GM10248 (cell line): ENCODE measurements around the gene CD109.
"Not testable (repeated sequence)": the region's sequence is repeated elsewhere in the genome, so short reads cannot be mapped to it uniquely, and the experiment has no call there.

Experiments
- CTCF ChIA-PET: fragments of 300-600 bp; sonication (Branson Sonifier 250); formaldehyde crosslinking; extraction: SDS; loops from one replicate; lab custom pipeline; 2021; ENCODE audit warnings: antibody characterized with exemption; lab: Yijun Ruan, JAX
- POLR2A ChIA-PET: fragments of 350-650 bp; sonication (Branson Sonifier 250); formaldehyde crosslinking; extraction: SDS; loops from one replicate; lab custom pipeline; 2020; ENCODE audit warnings: antibody characterized with exemption; lab: Yijun Ruan, JAX
- DNase-seq: peaks from one replicate; pipeline ENCODE4 v3.0.0; 2012; ENCODE audit errors: extremely low spot score
- CTCF ChIP-seq: IDR thresholded peaks from 2 replicates; pipeline ENCODE4 v1.5.1; 2012; ENCODE audit warnings: mild to moderate bottlenecking, low read depth; ENCODE audit errors: extremely low read depth, missing control alignments, control extremely low read depth

The CD109 gene

GRCh38 chr6:73832313-73832712 lies 136.3 kb downstream of the CD109 start:
- no peak for DNase-seq
- CTCF ChIA-PET: interaction anchor here (0.8 to 1.6 kb wide), 4 partner anchors 22 to 1378 kb away, joined by 3 to 4 read pairs (median 3); no protein-coding TSS in a partner anchor
- no peak for TF ChIP-seq CTCF
- POLR2A ChIA-PET: no interaction called here

- POLR2A ChIA-PET, CTCF ChIA-PET: not testable (repeated sequence)
Measured at GRCh38 chr6:73844696-73845095, 148.7 kb downstream of the CD109 start.

GRCh38 chr6:73851048-73851447 lies 155.0 kb downstream of the CD109 start:
- DNase-seq, CTCF ChIA-PET, POLR2A ChIA-PET: not testable (repeated sequence)

More at GRCh38 chr6:73844696-73845095, 148.7 kb downstream of the CD109 start:
- DNase-seq: not testable (repeated sequence)

GRCh38 chr6:73854998-73855718 lies 159.2 kb downstream of the CD109 start:
- TF ChIP-seq CTCF: peak; percentile 60
- peak; percentile 44 for DNase-seq
- POLR2A ChIA-PET: no interaction called here
- CTCF ChIA-PET: interaction anchor here (0.8 to 4.6 kb wide), 9 partner anchors 13 to 1354 kb away, joined by 3 to 55 read pairs (median 4); partner anchors contain the start of gene COL12A1

- no peak for DNase-seq
- TF ChIP-seq CTCF: no peak
- ChIA-PET CTCF (interaction anchor here (1.2 to 1.7 kb wide), 3 partner anchors 17 to 1352 kb away, joined by 3 to 8 read pairs (median 7); no protein-coding TSS in a partner anchor), POLR2A (no interaction called here)
Measured at GRCh38 chr6:73857341-73857890, 161.4 kb downstream of the CD109 start.

- ChIA-PET POLR2A (no interaction called here), CTCF (interaction anchor here (1.2 to 1.3 kb wide), 2 partner anchors 16 to 1351 kb away, joined by 3 to 8 read pairs; no protein-coding TSS in a partner anchor)
- TF ChIP-seq CTCF: no peak
- no peak for DNase-seq
Measured at GRCh38 chr6:73858376-73858775, 162.4 kb downstream of the CD109 start.

- ChIA-PET POLR2A (no interaction called here), CTCF (interaction anchor here (1.1 kb wide), 1 partner anchor 1344 kb away, joined by 3 read pairs; no protein-coding TSS in a partner anchor)
Measured at GRCh38 chr6:73860303-73860702, 164.3 kb downstream of the CD109 start.

More at GRCh38 chr6:73860303-73860702, 164.3 kb downstream of the CD109 start:
- DNase-seq: no peak
- TF ChIP-seq CTCF: no peak
